Sigmoid colon (tissue), 7 donors: ENCODE measurements around the gene KCP. TPM values are rescaled to one million over a fixed set of nuclear protein-coding genes. Genes with fewer than 3 reads are reported as not detected.

Source experiments
- DNase-seq: peaks from one replicate; pipeline ENCODE4 v3.0.0-alpha.2; 2019
- H3K27ac ChIP-seq, 4 donors: fragments of 200-600 bp; sonication (generic); one replicate each; pipeline ENCODE4 v1.5.1; 2016 to 2019; ENCODE audit warnings: mild to moderate bottlenecking in 1 of 4
- H3K27me3 ChIP-seq, 3 donors: fragments of 200-600 bp; sonication (generic); one replicate each; pipeline ENCODE4 v1.5.1; 2019; ENCODE audit warnings: mild to moderate bottlenecking in 1 of 3
- H3K36me3 ChIP-seq, 4 donors: fragments of 200-600 bp; sonication (generic); one replicate each; pipeline ENCODE4 v1.5.1; 2016 to 2019
- H3K4me1 ChIP-seq, 4 donors: fragments of 200-600 bp; sonication (generic); one replicate each; pipeline ENCODE4 v1.5.1; 2017 to 2019
- H3K4me3 ChIP-seq, 4 donors: fragments of 200-600 bp; sonication (generic); one replicate each; pipeline ENCODE4 v1.5.1; 2017 to 2019; ENCODE audit warnings: mild to moderate bottlenecking in 2 of 4, moderate library complexity in 1 of 4
- H3K9me3 ChIP-seq, 4 donors: fragments of 200-600 bp in 3 of 4; sonication (generic) in 3 of 4; one replicate each; pipeline versions ENCODE4 v1.5.1 to v1.6.1; 2013 to 2019
- CTCF ChIP-seq, 4 experiments: fragments of 450-650 bp in 3 of 4; fragments of 200-600 bp in 1 of 4; IDR thresholded peaks; one replicate each; pipeline ENCODE4 v1.5.1; 2016 to 2019; ENCODE audit warnings: antibody characterized with exemption in 4 of 4, mild to moderate bottlenecking in 3 of 4, moderate library complexity in 2 of 4
- EP300 ChIP-seq, 4 donors: sonication (generic); formaldehyde crosslinking; IDR thresholded peaks; one replicate each; pipeline ENCODE4 v1.6.1; 2017; ENCODE audit warnings: antibody characterized with exemption in 4 of 4
- POLR2A ChIP-seq, 2 donors: fragments of 450-650 bp; IDR thresholded peaks; one replicate each; pipeline ENCODE4 v1.6.1; 2016; ENCODE audit warnings: antibody characterized with exemption in 2 of 2, mild to moderate bottlenecking in 2 of 2, moderate library complexity in 2 of 2
- POLR2AphosphoS5 ChIP-seq, 4 donors: sonication (generic); formaldehyde crosslinking; IDR thresholded peaks; one replicate each; pipeline ENCODE4 v1.6.1; 2017; ENCODE audit warnings: antibody characterized with exemption in 4 of 4
- WGBS, 2 donors: extraction: QIAGEN DNeasy Blood & Tissue Kit; methylation state at CpG; one replicate each; pipeline ENCODE4 v1.1.7; 2013; 5-methylcytosine and 5-hydroxymethylcytosine counted together
- intact Hi-C: fragments of 100-400 bp; cut with DNase I; formaldehyde crosslinking; loops from one replicate; pipeline ENCODE4 v1.15.1; 2023
- polyA plus RNA-seq, 3 donors: library from polyadenylated mRNA; stranded (reverse); fragments of 200-250 nt; gene quantifications; one replicate each; pipeline ENCODE4 v1.2.3, GENCODE V29; 2013
- total RNA-seq, 4 donors: library from RNA; depleted of rRNA; stranded (reverse); fragments of >200 nt; gene quantifications; one replicate each; pipeline ENCODE4 v1.1.0, GENCODE V29; 2016
- donor health status: healthy with polysubstance abuse.
- donor health status: Bipolar disorder and iron deficiency.
- donor health status: healthy.

KCP gene
- total and polyA plus RNA-seq, 7 donors: 0.14 to 0.42 (median 0.32) TPM; not detected in 3

DNA sequence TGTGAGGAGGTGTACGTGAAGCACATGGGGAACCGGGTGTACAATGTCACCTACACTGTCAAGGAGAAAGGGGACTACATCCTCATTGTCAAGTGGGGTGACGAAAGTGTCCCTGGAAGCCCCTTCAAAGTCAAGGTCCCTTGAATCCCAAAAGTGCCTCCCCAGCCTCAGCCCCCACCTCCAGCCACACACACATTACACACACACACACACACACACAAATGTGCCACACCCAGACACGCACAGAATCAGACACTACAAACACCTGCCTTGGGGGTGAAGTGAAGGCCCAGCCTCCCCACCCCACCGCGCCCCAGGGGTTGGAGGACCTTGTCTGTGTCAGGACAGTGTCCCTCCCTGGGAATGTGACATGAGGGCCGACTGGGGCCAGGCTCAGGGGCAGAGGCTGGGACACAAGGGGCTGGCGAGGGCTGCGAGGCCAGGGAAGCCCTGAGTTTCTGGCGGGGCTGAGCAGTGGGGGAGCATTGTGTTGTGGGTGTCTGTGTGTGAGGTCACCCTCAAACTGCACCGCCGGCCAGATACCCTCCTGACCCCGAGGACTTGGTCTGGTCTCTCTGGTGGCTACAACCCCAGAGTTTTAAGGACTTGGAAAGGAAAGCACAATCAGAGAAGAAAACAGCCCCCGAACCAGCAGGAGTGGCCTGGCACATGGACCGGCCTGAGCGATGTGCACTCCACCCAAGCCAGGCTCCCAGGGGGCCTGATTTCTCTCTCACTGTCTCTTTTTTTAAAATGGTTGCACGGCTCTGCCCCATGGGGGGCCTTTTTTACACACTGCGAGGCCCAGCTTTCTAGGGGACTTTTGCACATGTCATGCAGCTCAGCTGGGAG is 51.9 kb downstream of the KCP start:
- Histone ChIP-seq H3K27ac (peak overlapping the region; percentile 75 to 90 (median 84)), H3K4me1 (peaks cover 0 to 43% (median 37%) of the 10 kb centered on the region in 4 donors), H3K27me3 (no peaks in the 10 kb centered on the region), H3K36me3 (peaks cover 33 to 44% (median 38%) of the 10 kb centered on the region in 4 donors), H3K4me3 (no peak overlapping the region), H3K9me3 (no peaks in the 10 kb centered on the region)
- intact Hi-C loops: no loop called here
- TF ChIP-seq CTCF (IDR thresholded peaks at IDR 0.05) (no peak), POLR2A (IDR thresholded peaks at IDR 0.05) (no peak), POLR2AphosphoS5 (IDR thresholded peaks at IDR 0.05) (peak in 2 of 4 donors; percentile 11 to 17), EP300 (IDR thresholded peaks at IDR 0.05) (no peak)
- DNase-seq: no peak
- WGBS, 2 donors: 78 to 79% methylated on average over 18 of the region's 18 CpGs

- no peaks in the 10 kb centered on the region for H3K9me3 ChIP-seq
- DNase-seq: no peak
- peak overlapping the region in 1 of 4 donors; percentile 47 for H3K27ac ChIP-seq
- H3K36me3 ChIP-seq: peaks cover 57 to 69% (median 63%) of the 10 kb centered on the region in 4 donors
- H3K27me3 ChIP-seq: no peaks in the 10 kb centered on the region
- TF ChIP-seq POLR2A (IDR thresholded peaks at IDR 0.05): no peak
- H3K4me1 ChIP-seq: peaks cover 0 to 30% (median 27%) of the 10 kb centered on the region in 4 donors
- intact Hi-C loops: no loop called here
- no peak overlapping the region for H3K4me3 ChIP-seq
- WGBS, 2 donors: 71 to 87% methylated on average over 17 of the region's 17 CpGs
These were observed 54.3 kb downstream of the KCP start for GRCh38 chr7:128856001-128856718.

GRCh38 chr7:128855559-128855958 is 55.0 kb downstream of the KCP start:
- Histone ChIP-seq H3K36me3 (peaks cover 63 to 75% (median 69%) of the 10 kb centered on the region in 4 donors), H3K4me3 (no peak overlapping the region), H3K27ac (peak overlapping the region in 1 of 4 donors; percentile 47), H3K27me3 (no peaks in the 10 kb centered on the region), H3K9me3 (no peaks in the 10 kb centered on the region), H3K4me1 (peaks cover 0 to 25% (median 22%) of the 10 kb centered on the region in 4 donors)
- WGBS, 2 donors: 56 to 75% methylated on average over 3 of the region's 3 CpGs
- intact Hi-C loops: no loop called here
- DNase-seq: no peak
- no peak for TF ChIP-seq EP300 (IDR thresholded peaks at IDR 0.05)
- no peak for TF ChIP-seq POLR2A (IDR thresholded peaks at IDR 0.05)
- no peak for TF ChIP-seq CTCF (IDR thresholded peaks at IDR 0.05)
- no peak for TF ChIP-seq POLR2AphosphoS5 (IDR thresholded peaks at IDR 0.05)

DNA sequence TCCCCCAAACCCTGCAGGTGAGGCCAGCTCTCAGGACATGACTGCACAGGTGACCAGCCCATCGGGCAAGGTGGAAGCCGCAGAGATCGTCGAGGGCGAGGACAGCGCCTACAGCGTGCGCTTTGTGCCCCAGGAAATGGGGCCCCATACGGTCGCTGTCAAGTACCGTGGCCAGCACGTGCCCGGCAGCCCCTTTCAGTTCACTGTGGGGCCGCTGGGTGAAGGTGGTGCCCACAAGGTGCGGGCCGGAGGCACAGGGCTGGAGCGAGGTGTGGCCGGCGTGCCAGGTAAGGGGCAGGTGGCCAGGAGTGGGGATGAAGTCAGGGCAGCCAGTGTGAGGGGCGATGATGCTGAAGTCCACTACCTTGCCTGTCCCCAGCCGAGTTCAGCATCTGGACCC is 56.1 kb downstream of the KCP start:
- Histone ChIP-seq H3K27me3 (no peaks in the 10 kb centered on the region), H3K4me1 (peaks cover 0 to 14% (median 11%) of the 10 kb centered on the region in 4 donors), H3K4me3 (no peak overlapping the region), H3K9me3 (no peaks in the 10 kb centered on the region), H3K27ac (peak overlapping the region in 2 of 4 donors; percentile 15 to 51), H3K36me3 (peaks cover 75 to 86% (median 80%) of the 10 kb centered on the region in 4 donors)
- TF ChIP-seq POLR2AphosphoS5 (IDR thresholded peaks at IDR 0.05) (peak in 1 of 4 donors; percentile 19), POLR2A (IDR thresholded peaks at IDR 0.05) (no peak), EP300 (IDR thresholded peaks at IDR 0.05) (no peak)
- intact Hi-C loops: no loop called here
- no peak for DNase-seq
- 90 to 91% methylated on average over 21 of the region's 21 CpGs for WGBS, 2 donors

DNA sequence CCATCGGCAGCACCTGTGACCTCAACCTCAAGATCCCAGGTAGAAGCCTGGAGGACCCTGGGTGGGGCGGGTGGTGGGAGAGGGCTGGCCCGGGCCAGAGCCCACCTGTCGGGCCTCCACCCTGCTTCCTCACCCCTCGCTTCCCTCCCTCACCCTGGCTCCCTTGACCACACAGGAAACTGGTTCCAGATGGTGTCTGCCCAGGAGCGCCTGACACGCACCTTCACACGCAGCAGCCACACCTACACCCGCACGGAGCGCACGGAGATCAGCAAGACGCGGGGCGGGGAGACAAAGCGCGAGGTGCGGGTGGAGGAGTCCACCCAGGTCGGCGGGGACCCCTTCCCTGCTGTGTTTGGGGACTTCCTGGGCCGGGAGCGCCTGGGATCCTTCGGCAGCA is 56.7 kb downstream of the KCP start:
- intact Hi-C loops: no loop called here
- peak overlapping the region in 2 of 4 donors; percentile 20 to 51 for H3K27ac ChIP-seq
- no peaks in the 10 kb centered on the region for H3K9me3 ChIP-seq
- H3K4me3 ChIP-seq: no peak overlapping the region
- WGBS, 2 donors: 73 to 75% methylated on average over 23 of the region's 23 CpGs
- TF ChIP-seq EP300 (IDR thresholded peaks at IDR 0.05) (no peak), POLR2A (IDR thresholded peaks at IDR 0.05) (no peak), POLR2AphosphoS5 (IDR thresholded peaks at IDR 0.05) (no peak), CTCF (IDR thresholded peaks at IDR 0.05) (no peak)
- peaks cover 81 to 91% (median 86%) of the 10 kb centered on the region in 4 donors for H3K36me3 ChIP-seq
- DNase-seq: no peak
- no peaks in the 10 kb centered on the region for H3K27me3 ChIP-seq
- H3K4me1 ChIP-seq: peaks cover 0 to 8% (median 5%) of the 10 kb centered on the region in 4 donors
